H1 (cell line): Measurements from ENCODE around the gene AGRN. TPM values are rescaled to one million over a fixed set of nuclear protein-coding genes. Genes with fewer than 3 reads are reported as not detected.

Source experiments
- CTCF ChIA-PET: fragments of 300-600 bp; sonication (Branson Sonifier 250); formaldehyde crosslinking; loops from one replicate; lab custom pipeline; 2021; ENCODE audit not compliant: partially characterized antibody; lab: Charles Lee
- POLR2A ChIA-PET: fragments of 300-600 bp; sonication (Branson Sonifier 250); formaldehyde crosslinking; loops from one replicate; lab custom pipeline; 2021; ENCODE audit warnings: inconsistent platforms; ENCODE audit not compliant: partially characterized antibody; lab: Charles Lee
- DNase-seq, 2 experiments: peaks; one replicate each; pipeline versions ENCODE4 v3.0.0 to v3.0.0-alpha.2; 2010 to 2022; ENCODE audit warnings: low spot score in 2 of 2, low read depth in 1 of 2, mixed read lengths in 1 of 2
- FAIRE-seq: peaks from 2 replicates; lab custom pipeline; 2011; peaks lifted over from hg19 to GRCh38; lab: Jason Lieb, UNC
- H2AFZ ChIP-seq: 2 replicates; pipeline ENCODE4 v1.8.1; 2012; ENCODE audit warnings: low read length, inconsistent platforms
- H2AK5ac ChIP-seq: 2 replicates; pipeline ENCODE4 v1.6.1; 2013; ENCODE audit warnings: low read depth, low read length
- H2BK120ac ChIP-seq: replicated peaks from 2 replicates; pipeline ENCODE3; 2013; ENCODE audit warnings: low read depth, low read length, inconsistent platforms
- H2BK12ac ChIP-seq: 2 replicates; pipeline ENCODE4 v1.6.1; 2013; ENCODE audit warnings: low read depth, low read length
- H2BK15ac ChIP-seq: 2 replicates; pipeline ENCODE4 v1.6.1; 2013; ENCODE audit warnings: low read length
- H2BK20ac ChIP-seq: 2 replicates; pipeline ENCODE4 v1.6.1; 2013; ENCODE audit warnings: low read length
- H2BK5ac ChIP-seq: 2 replicates; pipeline ENCODE4 v1.6.1; 2013; ENCODE audit warnings: low read depth, low read length
- H3K14ac ChIP-seq: 2 replicates; pipeline ENCODE4 v1.6.1; 2013; ENCODE audit warnings: inconsistent platforms; ENCODE audit not compliant: insufficient read length
- H3K18ac ChIP-seq: 2 replicates; pipeline ENCODE4 v1.6.1; 2013; ENCODE audit warnings: low read length; ENCODE audit errors: extremely low read depth
- H3K23ac ChIP-seq: 2 replicates; pipeline ENCODE4 v1.6.1; 2013; ENCODE audit warnings: inconsistent platforms; ENCODE audit not compliant: insufficient read length
- H3K23me2 ChIP-seq: 2 replicates; pipeline ENCODE4 v1.6.1; 2013; ENCODE audit warnings: low read depth, low read length
- H3K27ac ChIP-seq: 2 replicates; pipeline ENCODE4 v1.6.1; 2011; ENCODE audit warnings: low read depth, low read length, inconsistent platforms
- H3K27me3 ChIP-seq, 4 experiments: replicated peaks in 1 of 4; 1 replicate in 1 of 4; 2 replicates in 3 of 4; pipeline versions ENCODE4 v1.6.1 to v1.8.1; 2011 to 2013; ENCODE audit warnings: low read length in 3 of 4, mild to moderate bottlenecking in 3 of 4, inconsistent platforms in 2 of 4, mixed read lengths in 2 of 4, moderate library complexity in 1 of 4; ENCODE audit not compliant: control insufficient read depth in 3 of 4, insufficient read depth in 3 of 4; ENCODE audit errors: extremely low read depth in 1 of 4
- H3K36me3 ChIP-seq, 4 experiments: 2 replicates each; pipeline versions ENCODE4 v1.6.1 to v1.8.1; 2011 to 2013; ENCODE audit warnings: mild to moderate bottlenecking in 4 of 4, low read length in 3 of 4, moderate library complexity in 2 of 4, control low read depth in 1 of 4, inconsistent platforms in 1 of 4; ENCODE audit not compliant: insufficient read depth in 4 of 4, control insufficient read depth in 2 of 4
- H3K4ac ChIP-seq: replicated peaks from 2 replicates; pipeline ENCODE3; 2013; ENCODE audit warnings: low read length, low read depth, mixed read lengths, inconsistent platforms; ENCODE audit not compliant: insufficient read length
- H3K4me1 ChIP-seq, 4 experiments: replicated peaks in 1 of 4; 1 replicate in 1 of 4; 2 replicates in 3 of 4; pipeline versions ENCODE4 v1.6.1 to v1.8.1; 2011 to 2013; ENCODE audit warnings: low read length in 3 of 4, inconsistent platforms in 2 of 4, mixed read lengths in 1 of 4; ENCODE audit not compliant: insufficient read depth in 4 of 4, control insufficient read depth in 3 of 4
- H3K4me2 ChIP-seq, 2 experiments: 2 replicates each; pipeline versions ENCODE4 v1.6.1 to v1.8.1; 2011 to 2013; ENCODE audit warnings: low read depth in 2 of 2, low read length in 2 of 2, control low read depth in 1 of 2, inconsistent platforms in 1 of 2, mild to moderate bottlenecking in 1 of 2; ENCODE audit not compliant: insufficient read depth in 1 of 2
- H3K4me3 ChIP-seq, 4 experiments: fragments of 200-600, 300-600 bp in 1 of 4; sonication (generic), shearing (Covaris generic), sonication (Bioruptor Twin) in 1 of 4; 2 replicates each; pipeline versions ENCODE4 v1.5.1 to v1.8.1; 2011 to 2016; ENCODE audit warnings: low read length in 4 of 4, low read depth in 3 of 4, control low read depth in 2 of 4, inconsistent platforms in 2 of 4, mild to moderate bottlenecking in 2 of 4, mixed read lengths in 1 of 4, moderate library complexity in 1 of 4; ENCODE audit not compliant: insufficient read depth in 2 of 4; ENCODE audit errors: extremely low read depth in 1 of 4
- H3K56ac ChIP-seq: replicated peaks from 2 replicates; pipeline ENCODE3; 2013; ENCODE audit warnings: low read depth, mild to moderate bottlenecking, mixed read lengths, low read length, inconsistent platforms; ENCODE audit not compliant: insufficient read length
- H3K79me1 ChIP-seq: 2 replicates; pipeline ENCODE4 v1.6.1; 2013; ENCODE audit warnings: low read depth, low read length, control low read depth
- H3K79me2 ChIP-seq, 2 experiments: 2 replicates each; pipeline versions ENCODE4 v1.6.1 to v1.8.1; 2012 to 2013; ENCODE audit warnings: low read length in 2 of 2, mild to moderate bottlenecking in 2 of 2, inconsistent platforms in 1 of 2; ENCODE audit not compliant: insufficient read depth in 2 of 2, control insufficient read depth in 1 of 2
- H3K9ac ChIP-seq, 4 experiments: replicated peaks in 1 of 4; 1 replicate in 1 of 4; 2 replicates in 3 of 4; pipeline versions ENCODE4 v1.6.1 to v1.8.1; 2011 to 2013; ENCODE audit warnings: low read depth in 3 of 4, low read length in 3 of 4, control low read depth in 2 of 4, mild to moderate bottlenecking in 2 of 4, moderate library complexity in 2 of 4, inconsistent platforms in 1 of 4; ENCODE audit errors: extremely low read depth in 1 of 4
- H3K9me3 ChIP-seq, 2 experiments: 2 replicates each; pipeline versions ENCODE4 v1.6.1 to v1.8.1; 2012 to 2013; ENCODE audit warnings: mild to moderate bottlenecking in 2 of 2, moderate library complexity in 2 of 2, control low read depth in 1 of 2, inconsistent platforms in 1 of 2, low read depth in 1 of 2, low read length in 1 of 2, mixed read lengths in 1 of 2; ENCODE audit not compliant: insufficient read depth in 2 of 2
- H4K20me1 ChIP-seq, 2 experiments: replicated peaks in 1 of 2; 2 replicates each; pipeline versions ENCODE3 to v1.8.1; 2011 to 2013; ENCODE audit warnings: inconsistent platforms in 2 of 2, low read length in 2 of 2, mild to moderate bottlenecking in 1 of 2; ENCODE audit not compliant: insufficient read depth in 2 of 2, control insufficient read depth in 1 of 2
- H4K5ac ChIP-seq: 2 replicates; pipeline ENCODE4 v1.6.1; 2013; ENCODE audit warnings: low read length, low read depth, mixed read lengths, inconsistent platforms; ENCODE audit not compliant: insufficient read length
- H4K8ac ChIP-seq: 2 replicates; pipeline ENCODE4 v1.8.0; 2013; ENCODE audit warnings: mild to moderate bottlenecking, moderate library complexity, low read length, inconsistent platforms; ENCODE audit not compliant: insufficient read depth; ENCODE audit errors: extremely low read depth
- H4K91ac ChIP-seq: replicated peaks from 2 replicates; pipeline ENCODE3; 2013; ENCODE audit warnings: low read length, mixed read lengths, inconsistent platforms; ENCODE audit not compliant: insufficient read length
- CBX5 ChIP-seq: fragments of 300-800, 300-1000 bp; sonication (generic); IDR thresholded peaks from 2 replicates; pipeline ENCODE4 v1.7.1; 2016; ENCODE audit warnings: antibody characterized with exemption, low read length, low read depth
- CEBPB ChIP-seq: IDR thresholded peaks from 2 replicates; pipeline ENCODE4 v1.6.1; 2012; ENCODE audit warnings: low read depth, low read length
- KDM4A ChIP-seq: IDR thresholded peaks from one replicate; pipeline ENCODE4 v1.7.1; 2012; ENCODE audit warnings: low read depth, mild to moderate bottlenecking, moderate library complexity, low read length, inconsistent platforms; ENCODE audit not compliant: severe bottlenecking
- SIN3A ChIP-seq, 2 experiments: IDR thresholded peaks in 1 of 2; conservative IDR thresholded peaks in 1 of 2; 2 replicates each; pipeline ENCODE4 v1.6.1; 2011 to 2012; ENCODE audit warnings: low read length in 2 of 2, improper control_type of control experiment in 1 of 2, low read depth in 1 of 2, mild to moderate bottlenecking in 1 of 2
- WGBS, 2 experiments: shearing (Covaris generic) in 1 of 2; methylation state at CpG; one replicate each; pipeline versions ENCODE4 v1.1.6 to v1.1.7; 2013 to 2015; ENCODE audit warnings: low lambda C conversion rate in 2 of 2, mixed read lengths in 2 of 2, inconsistent platforms in 1 of 2, low coverage in 1 of 2, missing lambda C conversion rate in 1 of 2; ENCODE audit not compliant: insufficient replicate concordance in 2 of 2, insufficient coverage in 1 of 2, insufficient read length in 1 of 2; ENCODE audit errors: extremely low coverage in 1 of 2, missing lambda C conversion rate in 1 of 2; 5-methylcytosine and 5-hydroxymethylcytosine counted together
- polyA plus RNA-seq, 7 experiments: library from polyadenylated mRNA; depleted of rRNA in 3 of 7; stranded (reverse) in 5 of 7; unstranded in 2 of 7; fragments of >200 nt in 5 of 7; fragments of 200-250 nt in 2 of 7; gene quantifications; 1 replicate in 5 of 7; 2 replicates in 1 of 7; 4 replicates in 1 of 7; pipeline versions ENCODE4 v1.2.1 to v1.2.3, GENCODE V29; 2011 to 2013; ENCODE audit warnings: missing spikeins in 2 of 7, mixed read lengths in 2 of 7
- total RNA-seq: library from RNA; stranded (reverse); fragmentation: NEBNext Ultra II Directional; extraction: Animal tissue kit (Norgen Biotek cat#: 25700); gene quantifications from 2 replicates; pipeline ENCODE4 v1.2.1, GENCODE V29; 2021

AGRN gene
- total and polyA plus RNA-seq, 2 of the 8 experiments (the other 6 are each of a cell fraction or from before 2014, with no cell fraction given): 52.3 to 155 TPM

GRCh38 chr1:1075148-1075935, 55.4 kb downstream of the AGRN start:
- peaks cover 6% of the 10 kb centered on the region; the same call in 1 of the 2 replicates for H3K23me2 ChIP-seq
- no peak overlapping the region for H3K4me3 ChIP-seq
- no peak overlapping the region for H4K91ac ChIP-seq
- H3K9me3 ChIP-seq: no peaks in the 10 kb centered on the region
- peaks cover 0 to 8% (median 6%) of the 10 kb centered on the region in 4 experiments; a peak in 5 of 7 replicates for H3K4me1 ChIP-seq
- no peak overlapping the region for H3K27ac ChIP-seq
- H3K79me1 ChIP-seq: no peaks in the 10 kb centered on the region
- CTCF ChIA-PET: interaction anchor here (0.9 to 2.3 kb wide), 3 partner anchors 47 to 73 kb away, joined by 3 to 5 read pairs (median 3); no protein-coding TSS in a partner anchor
- no peaks in the 10 kb centered on the region for H3K79me2 ChIP-seq
- WGBS, 2 experiments: 76% methylated on average over 9 of the region's 21 CpGs; no CpG with 5 or more reads in 1 of the 2 experiments
- H3K9ac ChIP-seq: no peak overlapping the region
- no peak overlapping the region for H2BK12ac ChIP-seq
- no peak overlapping the region for H3K56ac ChIP-seq
- POLR2A ChIA-PET: interaction anchor here (0.7 kb wide), 1 partner anchor 44 kb away, joined by 4 read pairs; no protein-coding TSS in a partner anchor
- no peak overlapping the region for H2BK120ac ChIP-seq
- H3K14ac ChIP-seq: no peak overlapping the region
- H2BK15ac ChIP-seq: no peak overlapping the region
- no peak for FAIRE-seq
- no peak overlapping the region for H2AK5ac ChIP-seq
- H4K20me1 ChIP-seq: peaks cover 0 to 3% of the 10 kb centered on the region in 2 experiments
- H2BK20ac ChIP-seq: no peak overlapping the region
- no peaks in the 10 kb centered on the region for H3K36me3 ChIP-seq
- TF ChIP-seq CBX5 (no peak), KDM4A (no peak), CEBPB (no peak), SIN3A (conservative IDR thresholded peaks at IDR 0.05 in 1 of 2, IDR thresholded peaks at IDR 0.05 in 1 of 2; ENCODE audit: low read depth in 1 of 2, low read length in 2 of 2) (no peak)
- no peak overlapping the region; the same call in 1 of the 2 replicates for H4K8ac ChIP-seq
- no peak overlapping the region for H2BK5ac ChIP-seq
- H4K5ac ChIP-seq: no peak overlapping the region
- DNase-seq: no peak
- peaks cover 0 to 12% (median 4%) of the 10 kb centered on the region in 4 experiments; a peak in 5 of 7 replicates for H3K27me3 ChIP-seq
- H3K4ac ChIP-seq: no peak overlapping the region
- no peak overlapping the region for H3K18ac ChIP-seq
- no peak overlapping the region for H3K23ac ChIP-seq
- no peak overlapping the region for H2AFZ ChIP-seq
- no peak overlapping the region for H3K4me2 ChIP-seq
